Activated T-cell treated with anti-CD3 and anti-CD28 coated beads, Interleukin-2, amount 50 U/mL, for 72 hours (primary cell): ENCODE measurements around the gene LOXHD1. TPM values are rescaled to one million over a fixed set of nuclear protein-coding genes. Genes with fewer than 3 reads are reported as not detected.

Experiments
- ATAC-seq, 2 donors: fragments of 150-1000 bp; cut with Tn5 transposase; replicated peaks in 1 of 2; 2 replicates each; pipeline ENCODE4 v1.10.0; 2021; ENCODE audit warnings: moderate library complexity in 2 of 2, mild to moderate bottlenecking in 1 of 2
- DNase-seq, 2 donors: peaks; one replicate each; pipeline ENCODE4 v3.0.0; 2021 to 2022; ENCODE audit warnings: mixed read lengths in 1 of 2
- H3K27ac Mint-ChIP-seq: one replicate; pipeline ENCODE4 v1.8.0; 2022; ENCODE audit warnings: mild to moderate bottlenecking, moderate library complexity, mixed read lengths
- H3K27me3 Mint-ChIP-seq: one replicate; pipeline ENCODE4 v1.8.0; 2022; ENCODE audit warnings: low read depth, mixed read lengths
- H3K36me3 Mint-ChIP-seq, 2 donors: one replicate each; pipeline ENCODE4 v1.8.0; 2022; ENCODE audit warnings: mixed read lengths in 2 of 2, mild to moderate bottlenecking in 1 of 2; ENCODE audit not compliant: insufficient read depth in 2 of 2
- H3K4me1 Mint-ChIP-seq: one replicate; pipeline ENCODE4 v1.8.0; 2022; ENCODE audit warnings: low read depth, mixed read lengths
- H3K4me3 Mint-ChIP-seq, 2 donors: one replicate each; pipeline ENCODE4 v1.8.0; 2022; ENCODE audit warnings: mild to moderate bottlenecking in 2 of 2, mixed read lengths in 2 of 2, moderate library complexity in 2 of 2
- H3K9me3 Mint-ChIP-seq, 2 donors: one replicate each; pipeline ENCODE4 v1.8.0; 2022; ENCODE audit warnings: mixed read lengths in 2 of 2
- total RNA-seq, 2 donors: library from RNA; stranded (reverse); gene quantifications; one replicate each; pipeline ENCODE4 v1.2.3, GENCODE V29; 2022

The LOXHD1 gene
- total RNA-seq, 2 donors from 2014 or later = 0.05 to 0.07 TPM

DNA sequence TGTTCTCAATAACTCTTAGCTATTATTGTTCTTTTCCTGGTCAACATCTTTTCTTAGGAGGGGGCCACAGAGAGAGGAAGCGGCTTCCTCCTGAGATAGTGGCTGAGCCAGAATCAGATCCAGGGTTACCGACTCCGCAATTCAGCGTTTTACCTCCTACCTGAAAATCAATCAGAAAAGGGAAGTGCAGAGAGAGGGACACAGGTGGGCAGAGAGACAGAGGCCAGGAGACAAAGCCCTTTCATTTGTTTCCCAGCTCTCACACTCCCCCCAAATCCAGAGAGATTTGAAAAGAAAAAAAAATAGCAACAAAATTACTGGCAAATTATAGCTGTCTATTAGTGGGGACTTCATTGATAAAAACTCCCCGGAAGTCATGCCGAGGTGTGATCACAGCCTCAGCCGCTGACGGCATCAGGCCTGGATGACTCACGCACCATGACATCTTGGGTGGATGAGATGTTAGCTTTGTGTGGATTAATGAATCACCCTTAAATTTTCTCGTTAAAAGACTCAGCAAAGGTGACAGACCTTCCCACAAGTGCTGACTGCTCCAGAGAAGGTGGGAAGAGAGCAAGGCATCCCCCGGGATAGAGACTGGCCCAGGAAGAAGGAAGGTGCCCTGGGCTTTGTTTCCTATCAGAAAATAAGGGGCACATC lies 120.7 kb downstream of the LOXHD1 start:
- Mint-ChIP-seq H3K4me3 (no peak overlapping the region), H3K36me3 (no peaks in the 10 kb centered on the region), H3K27ac (no peak overlapping the region), H3K4me1 (no peaks in the 10 kb centered on the region), H3K27me3 (no peaks in the 10 kb centered on the region), H3K9me3 (peaks cover 0 to 3% of the 10 kb centered on the region in 2 donors)
- peak in 1 of 2 donors; percentile 53 for ATAC-seq
- no peak for DNase-seq

DNA sequence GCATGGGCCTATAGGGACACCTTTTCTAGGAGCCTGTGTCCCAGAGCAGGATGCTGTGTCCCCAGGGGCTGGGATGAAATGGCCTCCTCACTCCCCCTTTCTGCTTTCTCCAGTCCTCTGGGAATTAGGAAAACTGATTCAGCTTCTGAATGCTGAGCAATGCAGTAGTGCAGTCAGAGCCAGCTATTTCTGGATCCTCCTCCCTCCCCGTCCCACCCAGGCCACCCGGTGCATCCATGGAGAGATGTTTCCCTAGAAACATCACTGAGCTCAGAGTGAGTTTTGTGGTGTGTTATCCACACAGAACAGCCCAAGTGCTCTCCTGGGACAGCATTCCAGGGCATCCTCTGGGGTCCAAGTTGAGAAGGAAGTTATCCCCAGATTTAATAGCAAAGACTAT lies 125.5 kb downstream of the LOXHD1 start:
- no peak for DNase-seq
- Mint-ChIP-seq H3K4me1 (no peaks in the 10 kb centered on the region), H3K36me3 (no peaks in the 10 kb centered on the region), H3K4me3 (no peak overlapping the region), H3K27ac (no peak overlapping the region), H3K9me3 (peaks cover 0 to 3% of the 10 kb centered on the region in 2 donors), H3K27me3 (no peaks in the 10 kb centered on the region)
- no peak for ATAC-seq

DNA sequence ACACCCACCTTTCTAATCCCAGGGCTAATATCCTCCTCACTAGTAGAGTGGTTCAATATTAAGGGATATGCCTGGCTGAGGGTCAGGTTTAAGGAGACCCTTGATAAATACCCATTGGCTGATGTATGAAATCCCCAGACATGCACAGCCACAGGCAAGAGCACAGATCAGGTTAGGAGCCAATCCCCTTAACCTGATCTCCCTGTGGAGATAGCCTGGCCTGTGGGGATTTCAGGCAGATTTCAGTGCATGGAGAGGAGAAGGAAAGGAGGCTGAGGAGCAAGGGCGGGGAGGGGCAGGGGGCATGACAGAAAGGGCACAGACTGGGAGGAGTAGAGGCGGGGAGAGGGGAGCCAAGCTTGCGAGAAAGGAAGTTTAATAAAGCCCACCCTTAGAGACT lies 129.0 kb downstream of the LOXHD1 start:
- Mint-ChIP-seq H3K4me1 (no peaks in the 10 kb centered on the region), H3K36me3 (no peaks in the 10 kb centered on the region), H3K4me3 (no peak overlapping the region), H3K27me3 (no peaks in the 10 kb centered on the region), H3K9me3 (no peaks in the 10 kb centered on the region), H3K27ac (no peak overlapping the region)
- no peak for DNase-seq
- ATAC-seq = no peak

DNA sequence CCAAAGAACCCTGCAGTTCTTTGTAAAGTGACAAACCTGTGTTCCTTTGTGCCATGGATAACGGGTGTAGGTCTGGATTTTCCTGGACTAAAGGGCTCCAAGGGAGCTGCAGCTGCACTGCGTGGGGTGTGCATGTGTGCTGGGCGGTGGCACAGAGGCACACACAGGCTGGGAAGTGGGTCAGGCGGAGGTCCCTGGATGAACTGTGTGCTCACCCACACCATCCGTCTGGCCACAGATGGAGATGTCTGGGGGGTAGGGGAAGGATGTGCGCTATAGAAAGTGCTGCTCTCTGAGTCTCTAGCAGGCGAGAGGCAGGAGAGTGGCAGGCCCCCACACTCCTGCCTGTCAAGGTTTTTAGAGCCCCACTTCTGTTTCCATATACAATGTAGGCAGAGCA lies 137.2 kb downstream of the LOXHD1 start:
- Mint-ChIP-seq H3K27ac (no peak overlapping the region), H3K27me3 (no peaks in the 10 kb centered on the region), H3K9me3 (no peaks in the 10 kb centered on the region), H3K4me3 (no peak overlapping the region), H3K4me1 (no peaks in the 10 kb centered on the region), H3K36me3 (no peaks in the 10 kb centered on the region)
- ATAC-seq (no peak), DNase-seq (no peak)

DNA sequence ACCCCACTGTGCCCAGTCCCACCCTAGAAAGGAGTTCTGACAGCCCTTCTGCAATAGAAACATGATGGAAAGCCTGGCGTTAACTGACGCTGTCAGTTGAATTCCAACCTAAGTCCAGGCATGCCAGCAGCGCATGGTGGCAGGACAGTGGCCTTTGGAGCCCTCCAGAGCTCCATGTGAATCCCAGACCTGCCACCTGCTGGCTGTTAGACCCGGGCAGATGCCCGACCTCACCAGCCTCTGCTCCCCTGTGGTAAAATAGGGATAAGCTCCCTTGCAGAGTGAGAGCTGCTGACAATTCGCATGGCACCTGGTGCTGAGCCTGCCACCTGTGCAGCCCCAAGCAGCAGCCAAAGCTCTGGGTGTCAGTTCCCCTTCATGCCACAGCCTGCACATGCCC lies 138.6 kb downstream of the LOXHD1 start:
- DNase-seq (no peak), ATAC-seq (no peak)
- no peak overlapping the region for H3K27ac Mint-ChIP-seq
- H3K36me3 Mint-ChIP-seq = no peaks in the 10 kb centered on the region
- no peaks in the 10 kb centered on the region for H3K9me3 Mint-ChIP-seq
- no peaks in the 10 kb centered on the region for H3K27me3 Mint-ChIP-seq
- no peaks in the 10 kb centered on the region for H3K4me1 Mint-ChIP-seq
- H3K4me3 Mint-ChIP-seq = no peak overlapping the region

DNA sequence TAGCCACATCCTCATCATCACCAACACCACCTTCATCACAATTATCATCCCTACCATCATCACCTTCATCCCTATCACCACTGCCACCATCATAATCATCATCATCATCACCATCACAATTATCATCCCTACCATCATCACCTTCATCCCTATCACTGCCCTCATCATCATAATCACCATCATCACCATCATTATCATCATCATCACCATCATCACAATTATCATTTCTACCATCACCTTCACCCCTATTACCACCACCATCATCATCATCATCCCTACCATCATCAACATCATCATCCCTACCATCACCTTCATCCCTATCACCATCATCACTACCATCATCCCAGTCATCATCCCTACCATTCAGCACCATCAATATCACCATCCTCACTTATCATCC lies 140.5 kb downstream of the LOXHD1 start:
- H3K27me3 Mint-ChIP-seq = peaks cover 16% of the 10 kb centered on the region
- H3K9me3 Mint-ChIP-seq = peaks cover 2 to 11% of the 10 kb centered on the region in 2 donors
- no peaks in the 10 kb centered on the region for H3K36me3 Mint-ChIP-seq
- ATAC-seq = no peak
- DNase-seq = no peak
- no peaks in the 10 kb centered on the region for H3K4me1 Mint-ChIP-seq
- no peak overlapping the region for H3K4me3 Mint-ChIP-seq
- no peak overlapping the region for H3K27ac Mint-ChIP-seq

DNA sequence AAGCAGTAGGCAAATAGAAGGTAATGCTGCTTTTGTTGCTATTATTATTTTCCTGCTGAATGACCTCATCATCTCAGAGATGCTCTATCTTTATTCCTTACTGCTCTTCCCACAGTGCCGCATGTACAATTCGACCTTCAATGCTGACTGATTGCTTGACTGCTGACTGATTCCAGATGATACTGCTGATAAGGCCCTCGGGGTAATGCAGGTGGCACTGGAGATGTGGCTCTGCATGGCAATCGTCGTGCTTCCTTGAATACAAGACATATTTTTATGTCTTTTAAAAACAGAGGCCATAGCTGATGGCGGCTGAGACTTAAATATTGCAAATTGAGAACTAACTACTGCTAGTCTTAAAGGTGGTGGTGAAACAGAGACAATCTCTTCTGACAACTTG lies 146.6 kb downstream of the LOXHD1 start:
- ATAC-seq (no peak), DNase-seq (no peak)
- Mint-ChIP-seq H3K4me1 (no peaks in the 10 kb centered on the region), H3K36me3 (no peaks in the 10 kb centered on the region), H3K9me3 (peaks cover 2 to 11% of the 10 kb centered on the region in 2 donors), H3K27me3 (peaks cover 16% of the 10 kb centered on the region), H3K27ac (no peak overlapping the region), H3K4me3 (no peak overlapping the region)

DNA sequence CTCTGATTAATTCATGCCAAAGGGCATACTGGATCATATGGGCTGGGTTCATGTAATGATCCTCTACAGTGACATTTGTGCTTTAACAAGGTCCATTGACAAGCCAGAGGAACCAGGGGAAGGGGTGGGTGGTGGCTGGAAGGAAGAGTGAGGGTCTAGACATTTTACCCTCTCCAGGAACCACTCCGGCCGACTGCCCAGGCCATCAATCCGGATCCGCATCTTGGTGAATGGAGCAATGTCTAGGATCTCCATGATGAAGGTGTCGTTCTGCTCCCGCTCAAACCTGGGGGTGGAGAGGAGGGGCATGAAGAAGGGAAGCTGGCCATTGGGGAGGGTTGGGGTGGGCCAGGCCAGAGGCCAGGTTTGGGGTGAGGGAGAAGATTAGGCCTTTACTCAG lies 147.5 kb downstream of the LOXHD1 start:
- H3K27me3 Mint-ChIP-seq = peaks cover 16% of the 10 kb centered on the region
- no peak for DNase-seq
- no peaks in the 10 kb centered on the region for H3K4me1 Mint-ChIP-seq
- H3K36me3 Mint-ChIP-seq = no peaks in the 10 kb centered on the region
- H3K9me3 Mint-ChIP-seq = peaks cover 2 to 11% of the 10 kb centered on the region in 2 donors
- H3K4me3 Mint-ChIP-seq = no peak overlapping the region
- no peak overlapping the region for H3K27ac Mint-ChIP-seq
- ATAC-seq = no peak

DNA sequence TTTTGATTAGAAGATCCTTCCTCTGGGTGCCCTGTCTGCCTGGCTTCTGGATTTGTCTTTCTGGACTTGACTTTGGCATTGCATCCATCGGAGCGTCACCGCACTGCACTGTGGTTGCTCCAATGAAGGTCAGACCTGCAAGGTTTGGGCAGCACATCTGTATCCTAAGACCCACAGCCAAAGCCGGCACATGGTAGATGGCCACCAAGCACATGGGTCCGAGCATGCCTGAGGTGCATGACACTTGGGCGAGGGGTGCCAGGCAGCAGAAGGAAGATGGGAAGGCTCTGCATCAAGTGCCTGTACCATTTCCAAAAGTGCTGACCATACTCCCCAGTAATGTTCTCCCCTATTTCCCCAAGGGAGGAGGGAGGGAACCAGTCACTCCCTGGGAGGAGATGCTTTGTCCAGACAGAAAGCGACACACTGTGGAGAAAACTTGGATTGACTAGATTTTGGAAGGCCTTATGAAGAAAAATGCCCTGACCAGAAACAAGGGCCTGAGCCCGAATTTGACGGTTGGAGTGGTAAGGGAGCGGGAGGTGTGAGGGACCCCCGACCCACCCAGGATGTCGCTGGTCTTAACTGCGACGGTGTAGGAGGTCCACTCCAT lies 149.9 kb downstream of the LOXHD1 start:
- peaks cover under 1 to 1% of the 10 kb centered on the region in 2 donors for H3K9me3 Mint-ChIP-seq
- DNase-seq (no peak), ATAC-seq (no peak)
- H3K4me3 Mint-ChIP-seq = no peak overlapping the region
- H3K27ac Mint-ChIP-seq = no peak overlapping the region
- no peaks in the 10 kb centered on the region for H3K36me3 Mint-ChIP-seq
- H3K4me1 Mint-ChIP-seq = no peaks in the 10 kb centered on the region
- peaks cover 6% of the 10 kb centered on the region for H3K27me3 Mint-ChIP-seq

DNA sequence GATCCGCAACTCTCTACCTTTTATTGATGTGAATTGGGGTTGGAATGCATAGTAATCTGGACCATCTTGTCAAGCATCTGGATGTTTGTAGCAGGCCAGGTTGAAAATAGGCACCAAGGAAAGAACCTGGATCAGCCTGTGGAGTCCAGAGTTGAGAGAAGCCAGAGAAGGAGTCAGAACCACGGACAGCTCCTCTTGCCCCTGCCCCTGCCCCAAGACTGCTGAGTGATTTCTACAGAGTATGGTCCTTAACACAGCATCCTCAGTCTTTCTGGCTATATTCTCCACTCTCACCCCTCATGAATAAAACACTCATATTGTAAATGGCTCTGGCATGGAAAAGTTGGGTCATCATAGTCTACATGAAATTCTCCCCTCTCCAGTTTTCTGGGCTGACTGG lies 154.6 kb downstream of the LOXHD1 start:
- Mint-ChIP-seq H3K4me3 (no peak overlapping the region), H3K36me3 (peaks cover 0 to 1% of the 10 kb centered on the region in 2 donors), H3K27me3 (peaks cover 6% of the 10 kb centered on the region), H3K9me3 (peaks cover 2 to 3% of the 10 kb centered on the region in 2 donors), H3K4me1 (no peaks in the 10 kb centered on the region), H3K27ac (no peak overlapping the region)
- no peak for DNase-seq
- no peak for ATAC-seq

DNA sequence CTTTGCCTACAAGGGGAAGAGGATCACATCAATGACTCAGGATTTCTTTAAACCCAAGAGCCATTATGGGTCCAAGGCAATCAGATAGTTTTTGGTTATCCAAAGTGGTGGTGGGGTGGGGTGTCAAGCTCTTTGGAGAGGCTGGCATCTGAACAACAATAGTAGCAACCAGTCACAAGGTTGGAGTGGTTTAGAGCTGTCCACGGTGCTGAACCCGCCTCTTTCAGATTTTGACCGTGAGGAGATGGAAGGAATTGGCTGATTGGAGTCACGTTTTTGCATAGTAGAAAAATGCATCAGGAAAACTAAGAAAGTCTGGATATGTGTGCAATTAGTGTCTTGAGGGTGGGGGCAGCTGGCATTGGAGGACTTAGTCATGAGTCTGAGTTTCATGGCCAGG lies 159.9 kb downstream of the LOXHD1 start:
- peaks cover 2 to 6% of the 10 kb centered on the region in 2 donors for H3K9me3 Mint-ChIP-seq

DNA sequence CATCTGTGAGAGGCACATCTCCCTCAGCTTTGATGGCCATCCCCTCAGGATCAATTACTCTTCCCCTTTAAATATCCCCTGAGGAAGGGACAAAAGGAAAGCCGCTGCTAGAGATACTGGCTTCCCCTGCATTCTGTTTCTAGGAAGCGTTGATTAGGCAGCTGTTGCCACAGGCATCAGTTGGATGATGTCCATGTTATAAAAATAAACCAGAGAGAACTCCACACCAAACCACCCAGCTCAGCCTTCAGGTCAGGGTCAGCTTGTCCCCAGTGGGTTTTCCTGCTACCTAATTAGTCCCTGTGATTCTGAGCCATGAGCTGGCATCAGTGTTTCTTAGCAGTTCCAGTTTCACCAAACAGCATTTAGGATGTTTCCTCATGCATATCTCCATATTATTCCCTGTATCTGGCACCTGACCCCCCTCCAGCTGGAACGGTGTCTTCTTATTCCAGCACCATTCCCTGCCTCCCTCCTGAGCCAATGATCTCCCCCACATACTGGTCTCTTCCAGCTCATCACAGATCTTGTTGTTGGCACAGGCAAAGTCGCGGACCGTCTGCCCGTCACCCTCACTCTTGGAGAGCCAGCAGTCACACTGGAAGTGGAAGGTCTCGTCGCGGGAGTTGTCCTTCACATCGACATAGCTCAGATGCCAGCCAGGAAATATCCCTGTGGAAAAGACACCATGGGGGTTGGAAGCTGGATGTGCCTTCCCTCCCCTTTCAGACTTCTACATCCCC lies 168.4 kb downstream of the LOXHD1 start:
- Mint-ChIP-seq H3K27ac (no peak overlapping the region), H3K27me3 (peaks cover 8% of the 10 kb centered on the region), H3K4me3 (no peak overlapping the region), H3K4me1 (no peaks in the 10 kb centered on the region), H3K9me3 (no peaks in the 10 kb centered on the region), H3K36me3 (no peaks in the 10 kb centered on the region)
- no peak for DNase-seq
- ATAC-seq = no peak

More for the DNA sequence above, 159.9 kb downstream of the LOXHD1 start:
- H3K36me3 Mint-ChIP-seq = peaks cover 0 to 1% of the 10 kb centered on the region in 2 donors
- no peaks in the 10 kb centered on the region for H3K4me1 Mint-ChIP-seq
- ATAC-seq (no peak), DNase-seq (peak; percentile 5 to 10)
- H3K4me3 Mint-ChIP-seq = no peak overlapping the region
- peaks cover 4% of the 10 kb centered on the region for H3K27me3 Mint-ChIP-seq
- no peak overlapping the region for H3K27ac Mint-ChIP-seq

DNA sequence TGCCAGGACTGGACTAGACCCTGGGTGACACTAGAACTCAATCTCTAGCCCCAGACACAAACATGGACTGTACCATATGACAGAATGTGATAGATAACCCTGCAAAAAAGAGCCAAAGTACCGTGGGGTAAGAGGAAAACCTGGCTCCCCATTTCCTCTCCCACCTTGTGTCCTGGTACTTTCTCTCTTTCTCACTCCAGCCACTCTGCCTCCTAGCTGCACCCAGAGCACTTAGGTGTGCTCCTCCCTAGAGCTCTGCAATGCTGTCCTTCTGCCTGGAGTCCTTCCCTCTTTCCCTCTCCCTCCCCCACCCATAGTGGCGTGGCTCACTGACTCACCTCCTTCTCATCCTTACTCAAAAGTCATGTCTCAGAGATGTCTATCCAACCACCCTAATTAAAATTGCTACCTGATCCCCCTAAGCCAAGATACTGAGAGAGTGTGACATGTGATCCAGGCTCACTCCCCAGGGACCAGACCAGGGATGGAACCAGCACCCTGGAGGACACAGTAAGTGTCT lies 171.3 kb downstream of the LOXHD1 start:
- H3K4me1 Mint-ChIP-seq = no peaks in the 10 kb centered on the region
- H3K4me3 Mint-ChIP-seq = no peak overlapping the region
- H3K27me3 Mint-ChIP-seq = peaks cover 12% of the 10 kb centered on the region
- no peak for ATAC-seq
- DNase-seq = no peak
- H3K36me3 Mint-ChIP-seq = no peaks in the 10 kb centered on the region
- no peak overlapping the region for H3K27ac Mint-ChIP-seq
- H3K9me3 Mint-ChIP-seq = no peaks in the 10 kb centered on the region
